ENCODE results near the gene PGAP3. TPM values are rescaled to one million over a fixed set of nuclear protein-coding genes. Genes with fewer than 3 reads are reported as not detected.

Gene PGAP3
- total RNA-seq, 2 experiments from 2014 or later = 27.0 to 30.6 TPM

DNA sequence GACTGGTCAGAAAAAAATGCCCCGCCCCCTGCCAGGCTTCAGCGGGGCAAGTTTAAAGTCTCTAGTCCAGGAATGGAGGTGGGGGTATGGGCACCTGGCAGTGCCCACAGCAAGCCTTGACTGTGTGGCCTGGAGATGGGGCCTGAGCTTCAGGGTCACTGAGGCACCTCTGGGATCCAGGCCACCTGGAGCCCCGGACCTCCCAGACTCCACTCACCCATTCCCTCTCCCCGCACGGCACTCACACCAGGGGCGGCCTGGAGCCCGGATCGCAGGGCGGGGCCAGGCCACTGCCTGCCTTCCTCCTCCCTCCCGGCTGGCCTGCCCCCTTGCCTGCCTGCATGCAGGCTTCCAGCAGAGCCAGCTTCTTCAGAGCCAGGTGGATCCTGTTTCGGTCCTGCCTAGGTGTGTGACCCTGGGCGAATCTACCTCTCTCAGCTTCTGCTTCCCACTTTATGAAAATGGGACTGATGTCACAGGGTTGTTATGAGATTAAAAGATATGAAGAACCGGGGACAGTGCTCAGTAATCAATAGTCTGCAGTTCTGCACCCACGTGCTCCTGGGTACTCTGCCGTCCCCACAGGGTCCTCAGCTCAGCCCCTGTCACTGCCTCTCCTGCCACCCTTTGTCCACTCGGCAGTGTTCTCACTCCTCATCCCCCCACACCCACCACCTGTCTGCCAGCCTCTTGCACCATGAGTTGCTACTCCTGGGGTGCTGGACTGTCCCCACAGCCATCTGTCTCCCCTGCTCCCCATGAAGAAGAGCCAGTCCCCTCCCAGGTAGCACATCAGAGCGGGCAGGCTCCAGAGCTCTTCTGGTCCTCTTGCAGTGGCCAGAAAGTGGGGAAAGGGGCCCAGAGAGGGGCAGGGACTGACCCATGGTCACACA lies 23.9 kb downstream of the PGAP3 start:
- Mint-ChIP-seq H3K4me3 (no peak overlapping the region), H3K27me3 (peaks cover 19% of the 10 kb centered on the region), H3K36me3 (ENCODE audit: low read depth) (peaks cover 10% of the 10 kb centered on the region), H3K9me3 (no peaks in the 10 kb centered on the region), H3K4me1 (peaks cover 14% of the 10 kb centered on the region), H3K27ac (no peak overlapping the region)
- POLR2A ChIA-PET = no interaction called here
- CTCF ChIA-PET = interaction anchor here (0.9 kb wide), 1 partner anchor 10 kb away, joined by 5 read pairs; no protein-coding TSS in a partner anchor
- DNase-seq = no peak

DNA sequence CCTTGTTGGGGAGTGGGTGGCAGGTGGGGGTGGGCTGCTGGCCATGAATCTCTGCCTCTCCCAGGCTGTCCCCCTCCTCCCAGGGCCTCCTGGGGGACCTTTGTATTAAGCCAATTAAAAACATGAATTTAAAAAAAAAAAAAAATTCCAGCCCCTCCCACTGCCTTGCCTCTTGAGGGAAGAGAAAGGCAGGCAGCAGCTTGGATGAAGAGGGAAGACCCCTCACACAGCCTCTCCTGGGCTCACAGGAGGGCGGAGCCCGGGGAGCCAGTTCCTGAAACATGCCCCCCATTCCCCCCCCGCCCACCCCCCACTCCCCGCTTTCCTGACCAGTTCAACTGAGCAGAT lies 24.5 kb downstream of the PGAP3 start:
- H3K4me3 Mint-ChIP-seq = no peak overlapping the region
- no peaks in the 10 kb centered on the region for H3K9me3 Mint-ChIP-seq
- peaks cover 14% of the 10 kb centered on the region for H3K36me3 Mint-ChIP-seq (ENCODE audit: low read depth)
- no peak for DNase-seq
- POLR2A ChIA-PET = no interaction called here
- peaks cover 14% of the 10 kb centered on the region for H3K27me3 Mint-ChIP-seq
- peaks cover 13% of the 10 kb centered on the region for H3K4me1 Mint-ChIP-seq
- CTCF ChIA-PET = interaction anchor here (0.9 kb wide), 1 partner anchor 10 kb away, joined by 5 read pairs; no protein-coding TSS in a partner anchor
- H3K27ac Mint-ChIP-seq = no peak overlapping the region

- peaks cover 17% of the 10 kb centered on the region for H3K36me3 Mint-ChIP-seq (ENCODE audit: low read depth)
- no peak overlapping the region for H3K4me3 Mint-ChIP-seq
- ChIA-PET CTCF (no interaction called here), POLR2A (no interaction called here)
- peaks cover 13% of the 10 kb centered on the region for H3K4me1 Mint-ChIP-seq
- H3K27me3 Mint-ChIP-seq = peaks cover 12% of the 10 kb centered on the region
- H3K27ac Mint-ChIP-seq = no peak overlapping the region
- H3K9me3 Mint-ChIP-seq = no peaks in the 10 kb centered on the region
- DNase-seq = no peak
Measured at GRCh38 chr17:39662551-39663339, 25.1 kb downstream of the PGAP3 start.

DNA sequence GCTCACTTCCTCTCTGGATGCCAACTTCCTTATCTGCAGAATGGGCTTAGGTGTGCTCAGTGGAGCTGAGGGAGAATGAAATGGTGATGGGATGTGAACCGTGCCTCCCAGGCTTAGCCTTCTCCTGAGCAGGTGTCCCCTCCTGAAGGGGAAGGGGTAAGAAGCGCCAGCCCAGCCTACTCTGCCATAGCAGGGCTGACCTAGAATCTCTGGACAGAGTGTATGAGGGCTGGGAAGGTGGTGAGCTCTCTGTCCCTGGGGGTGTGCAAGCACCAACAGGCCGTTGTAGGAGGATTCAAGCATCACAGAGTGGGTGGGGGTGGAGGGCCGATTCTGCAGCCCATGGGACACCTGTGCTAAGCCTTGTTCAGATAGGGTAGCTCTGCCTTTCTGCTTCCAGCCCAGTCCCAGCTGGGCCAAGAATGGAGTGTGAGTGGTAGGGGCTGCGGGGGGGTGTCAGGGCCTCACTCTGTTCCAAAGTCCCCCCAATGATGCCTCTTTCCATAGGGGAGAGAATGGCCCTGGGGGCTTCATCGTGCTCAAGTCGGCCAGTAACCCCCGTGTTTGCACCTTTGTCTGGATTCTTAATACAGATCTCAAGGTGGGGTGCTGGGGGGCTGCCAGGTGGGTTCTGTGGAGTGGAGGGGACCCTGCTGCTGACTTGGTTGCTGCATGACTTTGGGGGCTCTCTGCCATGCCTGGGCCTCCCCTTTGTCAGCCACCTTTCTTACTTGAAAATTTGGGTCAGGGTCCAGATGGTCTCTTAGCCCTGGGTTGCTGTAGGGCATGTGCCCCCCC lies 25.9 kb downstream of the PGAP3 start:
- no peaks in the 10 kb centered on the region for H3K9me3 Mint-ChIP-seq
- H3K27ac Mint-ChIP-seq = peak overlapping the region; percentile 54
- ChIA-PET CTCF (interaction anchor here (1.1 kb wide), 1 partner anchor 11 kb away, joined by 3 read pairs; no protein-coding TSS in a partner anchor), POLR2A (no interaction called here)
- H3K4me3 Mint-ChIP-seq = no peak overlapping the region
- peaks cover 13% of the 10 kb centered on the region for H3K4me1 Mint-ChIP-seq
- H3K36me3 Mint-ChIP-seq (ENCODE audit: low read depth) = peaks cover 17% of the 10 kb centered on the region
- H3K27me3 Mint-ChIP-seq = peaks cover 10% of the 10 kb centered on the region
- DNase-seq = no peak

GRCh38 chr17:39660397-39661385 lies 27.2 kb downstream of the PGAP3 start:
- peaks cover 1% of the 10 kb centered on the region for H3K27me3 Mint-ChIP-seq
- DNase-seq = no peak
- ChIA-PET POLR2A (no interaction called here), CTCF (interaction anchor here (0.6 to 1.1 kb wide), 4 partner anchors 10 to 271 kb away, joined by 3 read pairs; no protein-coding TSS in a partner anchor)
- H3K4me3 Mint-ChIP-seq = no peak overlapping the region
- H3K36me3 Mint-ChIP-seq (ENCODE audit: low read depth) = peaks cover 18% of the 10 kb centered on the region
- H3K9me3 Mint-ChIP-seq = no peaks in the 10 kb centered on the region
- peaks cover 13% of the 10 kb centered on the region for H3K4me1 Mint-ChIP-seq
- no peak overlapping the region for H3K27ac Mint-ChIP-seq

- Mint-ChIP-seq H3K4me1 (peaks cover 20% of the 10 kb centered on the region), H3K36me3 (ENCODE audit: low read depth) (peaks cover 20% of the 10 kb centered on the region), H3K4me3 (no peak overlapping the region), H3K27me3 (no peaks in the 10 kb centered on the region), H3K27ac (peak overlapping the region; percentile 87), H3K9me3 (no peaks in the 10 kb centered on the region)
- no peak for DNase-seq
- CTCF ChIA-PET = interaction anchor here (0.6 to 1.1 kb wide), 3 partner anchors 25 to 271 kb away, joined by 3 to 5 read pairs (median 3); no protein-coding TSS in a partner anchor
- POLR2A ChIA-PET = no interaction called here
Measured at GRCh38 chr17:39660011-39660360, 27.9 kb downstream of the PGAP3 start.

- DNase-seq = no peak
- CTCF ChIA-PET = interaction anchor here (0.6 to 1.1 kb wide), 3 partner anchors 25 to 272 kb away, joined by 3 to 5 read pairs (median 3); no protein-coding TSS in a partner anchor
- peaks cover 25% of the 10 kb centered on the region for H3K4me1 Mint-ChIP-seq
- H3K9me3 Mint-ChIP-seq = no peaks in the 10 kb centered on the region
- H3K27me3 Mint-ChIP-seq = no peaks in the 10 kb centered on the region
- no peak overlapping the region for H3K4me3 Mint-ChIP-seq
- peaks cover 20% of the 10 kb centered on the region for H3K36me3 Mint-ChIP-seq (ENCODE audit: low read depth)
- POLR2A ChIA-PET = no interaction called here
- H3K27ac Mint-ChIP-seq = peak overlapping the region; percentile 87
Measured at GRCh38 chr17:39659279-39660010, 28.4 kb downstream of the PGAP3 start.

- Mint-ChIP-seq H3K4me3 (no peak overlapping the region), H3K27ac (peak overlapping the region; percentile 19), H3K27me3 (no peaks in the 10 kb centered on the region), H3K4me1 (peaks cover 29% of the 10 kb centered on the region), H3K9me3 (no peaks in the 10 kb centered on the region), H3K36me3 (ENCODE audit: low read depth) (peaks cover 20% of the 10 kb centered on the region)
- CTCF ChIA-PET = interaction anchor here (0.9 to 2.1 kb wide), 5 partner anchors 10 to 37 kb away, joined by 3 to 6 read pairs (median 5); partner anchors contain the start of gene PNMT
- POLR2A ChIA-PET = no interaction called here
- no peak for DNase-seq
Measured at GRCh38 chr17:39658760-39659159, 29.1 kb downstream of the PGAP3 start.

- Mint-ChIP-seq H3K9me3 (no peaks in the 10 kb centered on the region), H3K27me3 (no peaks in the 10 kb centered on the region), H3K27ac (no peak overlapping the region), H3K4me3 (no peak overlapping the region), H3K36me3 (ENCODE audit: low read depth) (peaks cover 20% of the 10 kb centered on the region), H3K4me1 (peaks cover 32% of the 10 kb centered on the region)
- ChIA-PET POLR2A (no interaction called here), CTCF (interaction anchor here (0.9 to 2.1 kb wide), 5 partner anchors 10 to 37 kb away, joined by 3 to 6 read pairs (median 5); partner anchors contain the start of gene PNMT)
- no peak for DNase-seq
Measured at GRCh38 chr17:39658346-39658745, 29.5 kb downstream of the PGAP3 start.

DNA sequence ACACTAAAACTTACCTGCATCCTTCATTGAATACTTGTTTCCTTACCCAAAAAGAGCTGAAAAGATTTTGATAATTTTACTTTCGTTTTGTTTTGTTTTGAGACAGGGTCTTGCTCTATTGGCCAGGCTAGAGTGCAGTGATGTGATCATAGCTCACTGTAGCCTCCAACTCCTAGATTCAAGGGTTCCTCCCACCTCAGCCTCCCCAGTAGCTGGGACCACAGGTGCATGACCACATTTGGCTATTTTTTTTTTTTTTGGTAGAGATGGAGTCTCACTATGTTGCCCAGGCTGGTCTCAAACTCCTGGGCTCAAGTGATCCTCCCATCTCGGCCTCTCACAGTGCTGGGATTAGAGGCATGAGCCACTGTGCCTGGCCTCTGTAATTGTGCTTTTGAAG lies 32.8 kb downstream of the PGAP3 start:
- Mint-ChIP-seq H3K27me3 (no peaks in the 10 kb centered on the region), H3K4me3 (no peak overlapping the region), H3K4me1 (peaks cover 38% of the 10 kb centered on the region), H3K9me3 (no peaks in the 10 kb centered on the region), H3K27ac (peak overlapping the region; percentile 66), H3K36me3 (ENCODE audit: low read depth) (peaks cover 13% of the 10 kb centered on the region)
- no peak for DNase-seq
- POLR2A ChIA-PET = interaction anchor here (0.9 kb wide), 1 partner anchor 15 kb away, joined by 3 read pairs; no protein-coding TSS in a partner anchor
- CTCF ChIA-PET = interaction anchor here (1.0 to 6.2 kb wide), 9 partner anchors 11 to 78 kb away, joined by 3 to 61 read pairs (median 11); partner anchors contain the start of genes MIEN1, STARD3 and TCAP

Data from activated CD4-positive, alpha-beta T cell treated with anti-CD3 and anti-CD28 coated beads, Interleukin-2, amount 10 ng/mL, durations not matched to agents 7 days and 5 days (primary cell).